KG1 (cell line): ENCODE results near the gene SOS2.
"Not testable (repeated sequence)": the region's sequence is repeated elsewhere in the genome, so short reads cannot be mapped to it uniquely, and the experiment has no call there.

Experiments used
- DNase-seq: peaks from one replicate; lab custom pipeline; 2025; lab: John Stamatoyannopoulos, UW

The SOS2 gene

GRCh38 chr14:50085570-50086320 is 145.6 kb downstream of the SOS2 start:
- no peak for DNase-seq

- DNase-seq = no peak
These were observed 146.7 kb downstream of the SOS2 start for GRCh38 chr14:50084666-50085065.

DNA sequence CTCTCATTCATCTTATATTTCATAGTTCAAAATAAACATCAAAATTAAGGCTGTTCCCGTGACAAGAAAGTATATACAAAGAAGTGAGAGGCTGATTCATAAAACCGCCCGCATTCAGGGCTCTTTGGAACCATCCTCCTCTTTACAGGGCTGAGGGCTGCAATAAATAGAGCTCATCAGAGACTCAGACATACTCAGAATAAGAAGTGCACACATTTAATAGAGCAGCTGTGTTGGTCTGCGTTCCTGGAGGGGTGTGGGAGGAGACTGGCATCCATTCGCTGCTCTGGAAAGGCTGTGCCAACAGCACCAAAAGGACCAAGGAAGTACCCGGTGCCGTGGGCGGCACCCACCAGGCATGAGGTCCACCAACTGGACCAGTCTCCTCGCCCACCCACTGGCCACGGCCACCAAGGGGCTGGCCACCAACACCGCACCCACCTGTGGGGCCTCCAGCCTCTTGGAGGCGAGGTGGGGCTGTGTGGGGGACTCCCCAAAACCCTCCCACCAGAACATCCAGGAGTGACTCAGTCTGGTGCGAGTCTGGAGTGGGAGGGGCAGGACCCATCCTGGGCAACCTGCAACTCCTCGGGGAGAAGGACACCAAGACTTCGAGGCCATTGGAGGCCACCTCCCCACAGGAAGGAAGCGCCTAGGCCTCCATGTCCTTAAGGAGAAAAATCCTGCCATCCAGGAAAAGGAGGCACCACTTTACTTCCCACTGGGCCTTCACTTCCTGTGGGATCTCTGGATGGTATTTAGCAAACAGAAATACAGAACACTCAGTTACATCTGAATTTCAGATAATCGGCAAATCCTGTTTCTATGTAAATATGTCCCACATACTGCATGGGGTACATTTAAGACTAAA is 147.7 kb downstream of the SOS2 start:
- DNase-seq = no peak

DNA sequence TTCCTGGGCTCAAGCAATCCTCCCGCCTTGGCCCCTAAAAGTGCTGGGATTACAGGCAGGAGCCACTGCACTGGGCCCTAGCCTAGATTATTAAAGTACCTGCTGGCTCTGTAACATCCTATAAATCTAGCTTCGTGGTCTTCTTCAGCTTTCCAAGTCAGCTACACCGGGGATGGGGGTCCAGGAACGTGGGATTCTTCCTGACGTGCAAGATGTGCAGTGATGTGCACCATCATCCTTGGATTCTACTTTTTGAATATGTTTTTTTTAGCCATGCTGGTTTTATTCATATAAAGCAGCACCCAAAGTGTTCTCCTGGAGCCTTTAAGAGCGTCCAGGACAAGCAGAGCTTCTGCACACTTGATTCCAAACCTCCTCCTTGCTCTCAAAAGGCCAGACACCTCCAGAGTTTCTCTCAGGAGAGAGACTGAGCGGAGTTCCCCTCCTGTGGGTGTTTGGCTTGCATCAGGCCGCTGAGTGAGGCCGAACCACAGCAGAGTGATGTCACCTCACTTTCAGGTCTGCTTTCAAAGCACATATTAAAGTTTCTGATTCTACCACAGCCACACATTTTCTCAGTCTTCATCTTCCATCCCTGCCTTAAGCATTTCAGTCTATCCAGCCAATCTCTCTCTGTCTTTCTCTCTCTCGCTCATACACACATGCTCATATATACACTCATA is 148.5 kb downstream of the SOS2 start:
- DNase-seq = no peak

- no peak for DNase-seq
These were observed 149.1 kb downstream of the SOS2 start for GRCh38 chr14:50082308-50082742.

DNA sequence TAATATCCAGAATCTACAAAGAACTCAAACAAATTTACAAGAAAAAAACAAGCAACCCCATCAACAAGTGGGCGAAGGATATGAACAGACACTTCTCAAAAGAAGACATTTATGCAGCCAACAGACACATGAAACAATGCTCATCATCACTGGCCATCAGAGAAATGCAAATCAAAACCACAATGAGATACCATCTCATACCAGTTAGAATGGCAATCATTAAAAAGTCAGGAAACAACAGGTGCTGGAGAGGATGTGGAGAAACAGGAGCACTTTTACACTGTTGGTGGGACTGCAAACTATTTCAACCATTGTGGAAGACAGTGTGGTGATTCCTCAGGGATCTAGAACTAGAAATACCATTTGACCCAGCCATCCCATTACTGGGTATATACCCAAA is 152.3 kb downstream of the SOS2 start:
- DNase-seq = not testable (repeated sequence)

DNA sequence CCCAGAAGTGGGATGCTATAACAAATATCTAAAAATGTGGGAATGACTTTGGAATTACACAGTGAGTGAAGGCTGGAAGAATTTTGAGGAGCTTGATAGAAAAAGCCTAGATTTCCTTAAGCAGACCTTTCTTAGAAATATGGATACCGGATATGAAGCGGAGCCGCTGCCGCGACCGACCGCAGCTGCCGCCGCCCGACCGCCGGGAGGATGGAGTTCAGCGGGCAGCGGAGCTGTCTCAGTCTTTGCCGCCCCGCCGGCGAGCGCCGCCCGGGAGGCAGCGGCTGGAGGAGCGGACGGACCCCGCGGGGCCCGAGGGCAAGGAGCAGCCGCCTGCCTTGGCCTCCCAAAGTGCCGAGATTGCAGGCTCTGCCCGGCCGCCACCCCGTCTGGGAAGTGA is 157.7 kb downstream of the SOS2 start:
- not testable (repeated sequence) for DNase-seq

DNA sequence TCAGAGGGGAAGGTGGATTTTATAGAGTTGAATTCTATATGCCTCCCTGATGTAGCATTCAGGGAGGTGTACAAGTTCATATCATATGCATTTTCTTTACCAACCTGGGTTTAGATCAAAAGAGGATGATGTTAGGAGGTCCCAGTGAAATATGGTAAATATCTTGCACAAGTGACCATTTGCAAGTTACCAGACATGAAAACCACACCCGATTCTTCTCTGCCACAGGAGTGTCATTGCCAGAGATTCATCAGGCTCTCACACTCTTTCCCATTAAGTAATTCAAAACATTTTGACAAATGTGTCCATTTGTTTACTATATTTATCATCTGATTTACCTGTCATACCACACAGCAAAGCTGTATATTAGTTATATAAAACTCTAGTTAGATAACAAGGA is 159.0 kb downstream of the SOS2 start:
- DNase-seq = no peak

DNA sequence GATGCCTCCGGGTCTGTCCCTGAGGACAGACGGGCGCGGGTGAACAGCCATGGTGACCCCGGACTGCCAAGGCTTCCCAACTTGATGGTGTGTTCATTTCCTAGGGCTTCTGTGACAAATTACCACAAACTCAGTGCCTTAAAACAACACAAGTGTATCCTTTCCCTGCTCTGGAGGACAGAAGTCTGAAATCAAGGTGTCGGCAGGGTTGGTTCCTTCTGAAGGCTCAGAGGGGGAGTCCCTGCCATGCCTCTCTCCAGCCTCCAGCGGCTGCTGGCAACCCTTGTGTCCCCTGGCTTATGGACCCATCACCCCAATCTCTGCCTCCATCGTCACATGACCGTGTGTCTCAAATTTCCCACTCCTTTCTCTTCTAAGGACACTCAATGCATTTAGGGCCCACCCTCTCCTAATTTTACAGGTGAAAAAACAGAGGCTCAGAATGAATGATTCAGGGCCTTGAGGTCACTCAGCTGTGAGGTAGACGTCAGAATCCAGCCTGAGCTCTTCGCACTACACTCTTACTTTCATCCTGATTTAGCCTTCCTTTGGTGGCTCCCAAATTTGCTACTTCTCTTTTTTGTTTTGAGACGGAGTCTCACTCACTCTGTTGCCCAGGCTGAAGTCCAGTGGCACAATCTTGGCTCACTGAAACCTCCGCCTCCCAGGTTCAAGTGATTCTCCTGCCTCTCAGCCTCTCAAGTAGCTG is 160.4 kb downstream of the SOS2 start:
- DNase-seq = no peak

DNA sequence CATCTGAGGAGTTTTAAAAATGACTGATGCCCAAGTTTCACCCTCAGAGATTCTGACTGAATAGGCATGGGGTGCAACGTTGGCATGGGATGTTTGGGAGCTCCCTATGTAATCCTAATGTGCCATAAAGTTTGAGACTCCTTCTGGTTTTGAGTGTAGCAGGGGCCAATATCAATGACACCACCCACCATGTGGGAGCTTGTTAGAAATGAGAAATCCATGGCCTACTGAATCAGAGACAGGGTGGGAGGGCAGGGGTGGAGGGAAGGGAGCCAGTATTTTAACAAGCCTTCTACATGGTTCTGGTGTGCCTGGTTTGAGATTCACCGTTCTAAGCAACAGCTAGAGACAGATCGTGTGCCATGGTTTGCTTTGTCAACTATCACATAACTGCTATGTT is 161.1 kb downstream of the SOS2 start:
- no peak for DNase-seq

GRCh38 chr14:50069325-50069724 is 162.1 kb downstream of the SOS2 start:
- no peak for DNase-seq

DNA sequence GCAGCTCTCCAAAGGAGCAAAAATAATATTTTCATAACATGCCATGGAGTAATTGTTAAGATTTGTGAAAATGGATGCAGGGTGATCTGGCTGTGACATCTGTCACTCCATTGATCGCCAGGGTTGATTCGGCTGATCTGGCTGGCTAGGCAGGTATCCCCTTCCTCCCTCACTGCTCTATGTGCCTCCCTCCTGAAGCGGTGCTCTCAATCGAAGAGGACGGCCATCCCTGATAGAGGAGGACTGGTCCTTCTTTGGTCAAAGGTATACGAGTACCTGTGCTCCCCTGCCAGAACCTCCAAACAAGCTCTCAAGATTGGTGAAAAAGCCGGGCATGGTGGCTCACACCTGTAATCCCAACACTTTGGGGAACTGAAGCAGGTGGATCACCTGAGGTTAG is 162.9 kb downstream of the SOS2 start:
- no peak for DNase-seq

GRCh38 chr14:50067723-50068495 is 163.5 kb downstream of the SOS2 start:
- no peak for DNase-seq
